SK-N-SH treated with all-trans-retinoic acid at 6 μM for 48 hours (cell line): ENCODE results near the gene ZNF319.

ENCODE experiments used
- ATAC-seq: fragments of 200-7000 bp; cut with Tn5 transposase; 3 replicates; pipeline ENCODE4 v1.9.1; 2020; ENCODE audit warnings: mild to moderate bottlenecking, moderate library complexity
- ARNTL ChIP-seq: fragments of 450-650 bp; formaldehyde crosslinking; IDR thresholded peaks from 2 replicates; pipeline ENCODE4 v1.5.0; 2020; ENCODE audit warnings: low read depth, mild to moderate bottlenecking, moderate library complexity, borderline replicate concordance
- BACH2 ChIP-seq: fragments of 250-450 bp; sonication (Bioruptor Pico); IDR thresholded peaks from 2 replicates; pipeline ENCODE4 v1.9.0; 2021; ENCODE audit warnings: mild to moderate bottlenecking, borderline replicate concordance
- CREB5 ChIP-seq: fragments of 250-450 bp; sonication (Bioruptor Pico); IDR thresholded peaks from 2 replicates; pipeline ENCODE4 v1.5.1; 2020; ENCODE audit warnings: low read depth, mild to moderate bottlenecking, moderate library complexity
- CSDC2 ChIP-seq: fragments of 250-450 bp; sonication (Bioruptor Pico); IDR thresholded peaks from 2 replicates; pipeline ENCODE4 v1.5.0; 2020; ENCODE audit warnings: mild to moderate bottlenecking, moderate library complexity
- ESRRG ChIP-seq: fragments of 250-450 bp; sonication (Bioruptor Pico); IDR thresholded peaks from 2 replicates; pipeline ENCODE4 v1.6.1; 2021; ENCODE audit warnings: mild to moderate bottlenecking
- ISL1 ChIP-seq: fragments of 250-450 bp; sonication (Bioruptor Pico); IDR thresholded peaks from 2 replicates; pipeline ENCODE4 v2.1.2; 2022; ENCODE audit warnings: mild to moderate bottlenecking, moderate library complexity
- OSR1 ChIP-seq: fragments of 250-450 bp; sonication (Bioruptor Pico); IDR thresholded peaks from 2 replicates; pipeline ENCODE4 v1.8.0; 2022; ENCODE audit warnings: moderate library complexity, mild to moderate bottlenecking, inconsistent platforms
- PATZ1 ChIP-seq: fragments of 250-450 bp; sonication (Bioruptor Pico); IDR thresholded peaks from 2 replicates; pipeline ENCODE4 v1.8.0; 2020; ENCODE audit warnings: mild to moderate bottlenecking, moderate library complexity, borderline replicate concordance
- PPARA ChIP-seq: fragments of 250-450 bp; sonication (Bioruptor Pico); IDR thresholded peaks from 2 replicates; pipeline ENCODE4 v1.5.0; 2020; ENCODE audit warnings: mild to moderate bottlenecking, borderline replicate concordance
- RARB ChIP-seq: fragments of 250-450 bp; sonication (Bioruptor Pico); IDR thresholded peaks from 2 replicates; pipeline ENCODE4 v1.8.0; 2021; ENCODE audit warnings: mild to moderate bottlenecking, moderate library complexity
- SNAI2 ChIP-seq: fragments of 250-450 bp; sonication (Bioruptor Pico); IDR thresholded peaks from 2 replicates; pipeline ENCODE4 v1.5.0; 2020; ENCODE audit warnings: mild to moderate bottlenecking, moderate library complexity
- TCF4 ChIP-seq: fragments of 250-450 bp; sonication (Bioruptor Pico); IDR thresholded peaks from 2 replicates; pipeline ENCODE4 v1.8.0; 2021; ENCODE audit warnings: mild to moderate bottlenecking, moderate library complexity, borderline replicate concordance
- TOX ChIP-seq: fragments of 250-450 bp; sonication (Bioruptor Pico); IDR thresholded peaks from 2 replicates; pipeline ENCODE4 v1.8.0; 2021; ENCODE audit warnings: mild to moderate bottlenecking, moderate library complexity, borderline replicate concordance
- TSHZ2 ChIP-seq: fragments of 250-450 bp; sonication (Bioruptor Pico); IDR thresholded peaks from 2 replicates; pipeline ENCODE4 v1.5.0; 2020; ENCODE audit warnings: mild to moderate bottlenecking, moderate library complexity
- ZFP3 ChIP-seq: fragments of 250-450 bp; sonication (Bioruptor Pico); IDR thresholded peaks from 2 replicates; pipeline ENCODE4 v1.5.0; 2020; ENCODE audit warnings: mild to moderate bottlenecking, moderate library complexity
- ZNF565 ChIP-seq: fragments of 450-650 bp; formaldehyde crosslinking; conservative IDR thresholded peaks from 2 replicates; pipeline ENCODE4 v1.5.0; 2020; ENCODE audit warnings: low read depth, mild to moderate bottlenecking, moderate library complexity
- ZNF70 ChIP-seq: fragments of 450-650 bp; formaldehyde crosslinking; IDR thresholded peaks from 2 replicates; pipeline ENCODE4 v1.5.0; 2020; ENCODE audit warnings: mild to moderate bottlenecking, moderate library complexity
- ZNF8 ChIP-seq: fragments of 450-650 bp; formaldehyde crosslinking; IDR thresholded peaks from 2 replicates; pipeline ENCODE4 v1.5.0; 2020; ENCODE audit warnings: mild to moderate bottlenecking, moderate library complexity
- TF ChIP-seq, protein P1 (sequence below): fragments of 250-450 bp; sonication (Bioruptor Pico); IDR thresholded peaks from 2 replicates; pipeline ENCODE4 v1.8.0; 2021; ENCODE audit warnings: low read depth, mild to moderate bottlenecking, moderate library complexity, borderline replicate concordance
- TF ChIP-seq, protein P2 (sequence below): fragments of 250-450 bp; sonication (Bioruptor Pico); IDR thresholded peaks from 2 replicates; pipeline ENCODE4 v1.5.1; 2021; ENCODE audit warnings: mild to moderate bottlenecking, moderate library complexity

The ZNF319 gene

DNA sequence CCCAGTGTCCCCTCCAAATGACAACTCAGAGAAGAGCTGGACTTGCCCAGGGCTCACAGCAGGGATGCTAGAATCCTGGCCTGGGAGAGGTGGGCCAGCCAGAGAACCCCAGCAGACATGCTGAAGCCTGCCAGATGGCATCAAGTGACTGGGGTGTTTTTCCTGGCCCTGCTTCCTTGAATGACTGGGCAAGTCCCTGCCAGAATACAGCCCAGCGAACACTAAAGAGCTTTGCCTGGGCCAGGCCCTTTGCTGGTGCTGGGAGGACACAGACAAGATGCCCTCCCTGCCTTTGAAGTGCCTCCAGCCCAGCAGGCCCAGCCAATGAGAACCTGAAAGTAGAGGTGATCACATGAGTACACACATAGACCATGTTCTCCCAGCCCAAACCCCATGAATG, 11.5 kb downstream of the ZNF319 start:
- no peak for ATAC-seq
- TF ChIP-seq TCF4 (CRISPR knock-in tag) (no peak), ESRRG (CRISPR knock-in tag) (no peak), ZNF70 (CRISPR knock-in tag) (no peak), CSDC2 (CRISPR knock-in tag) (no peak), ISL1 (CRISPR knock-in tag) (no peak), ARNTL (CRISPR knock-in tag) (no peak), ZFP3 (no peak), BACH2 (CRISPR knock-in tag) (no peak), RARB (CRISPR knock-in tag) (no peak), ZNF565 (CRISPR knock-in tag) (no peak), CREB5 (CRISPR knock-in tag) (no peak), OSR1 (CRISPR knock-in tag) (no peak)

DNA sequence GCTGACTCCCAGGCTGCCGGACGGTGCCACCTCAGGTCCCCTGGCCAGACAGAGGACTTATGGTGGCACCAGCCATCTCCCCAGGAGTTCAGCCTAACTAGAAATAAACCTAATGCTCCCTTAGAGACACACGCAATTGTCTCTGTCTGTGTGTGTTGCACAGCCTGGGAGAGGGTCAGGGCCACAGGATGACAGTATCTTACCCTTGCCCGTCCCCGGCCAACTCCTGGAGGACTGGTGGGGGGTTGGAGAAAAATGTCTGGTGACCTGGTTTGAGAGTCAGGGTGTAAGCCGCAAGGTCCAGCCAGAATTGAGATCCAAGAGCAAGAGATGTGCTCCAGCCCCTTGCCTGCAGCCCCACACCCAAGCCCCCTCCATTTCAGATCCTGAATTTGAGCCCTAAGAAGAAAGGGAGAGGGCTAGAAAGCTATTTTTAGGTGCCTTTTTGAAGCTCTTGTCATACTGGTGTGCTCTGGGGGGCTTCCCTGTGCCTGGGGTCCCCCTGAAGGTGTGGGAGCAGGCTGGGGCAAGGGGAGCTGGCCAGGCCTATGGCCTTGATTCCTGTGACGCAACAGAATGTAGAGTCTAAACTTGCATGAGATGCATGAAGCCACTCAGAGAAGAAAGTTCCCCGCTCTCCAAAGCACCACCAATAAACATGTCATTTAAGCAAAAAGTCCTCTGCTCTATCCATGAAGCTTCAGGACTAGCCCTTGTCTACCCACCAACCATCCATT, 12.9 kb downstream of the ZNF319 start:
- no peak for ATAC-seq
- TF ChIP-seq BACH2 (CRISPR knock-in tag) (no peak), TOX (CRISPR knock-in tag) (no peak), ZNF565 (CRISPR knock-in tag) (no peak), RARB (CRISPR knock-in tag) (no peak), OSR1 (CRISPR knock-in tag) (no peak), TSHZ2 (CRISPR knock-in tag) (no peak), TCF4 (CRISPR knock-in tag) (no peak), PPARA (CRISPR knock-in tag) (no peak), ZNF8 (CRISPR knock-in tag) (no peak), PATZ1 (CRISPR knock-in tag) (no peak), CREB5 (CRISPR knock-in tag) (no peak), SNAI2 (CRISPR knock-in tag) (no peak), ESRRG (CRISPR knock-in tag) (no peak)
- TF ChIP-seq, protein P1, sequence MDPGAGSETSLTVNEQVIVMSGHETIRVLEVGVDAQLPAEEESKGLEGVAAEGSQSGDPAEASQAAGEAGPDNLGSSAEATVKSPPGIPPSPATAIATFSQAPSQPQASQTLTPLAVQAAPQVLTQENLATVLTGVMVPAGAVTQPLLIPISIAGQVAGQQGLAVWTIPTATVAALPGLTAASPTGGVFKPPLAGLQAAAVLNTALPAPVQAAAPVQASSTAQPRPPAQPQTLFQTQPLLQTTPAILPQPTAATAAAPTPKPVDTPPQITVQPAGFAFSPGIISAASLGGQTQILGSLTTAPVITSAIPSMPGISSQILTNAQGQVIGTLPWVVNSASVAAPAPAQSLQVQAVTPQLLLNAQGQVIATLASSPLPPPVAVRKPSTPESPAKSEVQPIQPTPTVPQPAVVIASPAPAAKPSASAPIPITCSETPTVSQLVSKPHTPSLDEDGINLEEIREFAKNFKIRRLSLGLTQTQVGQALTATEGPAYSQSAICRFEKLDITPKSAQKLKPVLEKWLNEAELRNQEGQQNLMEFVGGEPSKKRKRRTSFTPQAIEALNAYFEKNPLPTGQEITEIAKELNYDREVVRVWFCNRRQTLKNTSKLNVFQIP (CRISPR knock-in tag), result no peak
- TF ChIP-seq, protein P2, sequence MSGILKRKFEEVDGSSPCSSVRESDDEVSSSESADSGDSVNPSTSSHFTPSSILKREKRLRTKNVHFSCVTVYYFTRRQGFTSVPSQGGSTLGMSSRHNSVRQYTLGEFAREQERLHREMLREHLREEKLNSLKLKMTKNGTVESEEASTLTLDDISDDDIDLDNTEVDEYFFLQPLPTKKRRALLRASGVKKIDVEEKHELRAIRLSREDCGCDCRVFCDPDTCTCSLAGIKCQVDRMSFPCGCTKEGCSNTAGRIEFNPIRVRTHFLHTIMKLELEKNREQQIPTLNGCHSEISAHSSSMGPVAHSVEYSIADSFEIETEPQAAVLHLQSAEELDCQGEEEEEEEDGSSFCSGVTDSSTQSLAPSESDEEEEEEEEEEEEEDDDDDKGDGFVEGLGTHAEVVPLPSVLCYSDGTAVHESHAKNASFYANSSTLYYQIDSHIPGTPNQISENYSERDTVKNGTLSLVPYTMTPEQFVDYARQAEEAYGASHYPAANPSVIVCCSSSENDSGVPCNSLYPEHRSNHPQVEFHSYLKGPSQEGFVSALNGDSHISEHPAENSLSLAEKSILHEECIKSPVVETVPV (CRISPR knock-in tag), result no peak
